ENCODE results near the gene PTPRD. TPM values are rescaled to one million over a fixed set of nuclear protein-coding genes. Genes with fewer than 3 reads are reported as not detected.

PTPRD gene
- total RNA-seq, 2 experiments from 2014 or later: not detected

GRCh38 chr9:9998491-9999287 lies 614.1 kb downstream of the PTPRD start:
- ChIA-PET CTCF (no interaction called here), POLR2A (no interaction called here)
- no peaks in the 10 kb centered on the region for H3K4me1 Mint-ChIP-seq
- H3K4me3 Mint-ChIP-seq: no peak overlapping the region
- intact Hi-C loops (cut with DNase I, micrococcal nuclease): no loop called here
- DNase-seq (no peak), ATAC-seq (no peak)
- no peaks in the 10 kb centered on the region for H3K27me3 Mint-ChIP-seq
- H3K9me3 Mint-ChIP-seq (ENCODE audit: low read depth): no peaks in the 10 kb centered on the region
- H3K36me3 Mint-ChIP-seq (ENCODE audit: low read depth): no peaks in the 10 kb centered on the region
- no peak overlapping the region for H3K27ac Mint-ChIP-seq

- Mint-ChIP-seq H3K9me3 (ENCODE audit: low read depth) (no peaks in the 10 kb centered on the region), H3K4me3 (no peak overlapping the region), H3K36me3 (ENCODE audit: low read depth) (no peaks in the 10 kb centered on the region), H3K4me1 (no peaks in the 10 kb centered on the region), H3K27ac (no peak overlapping the region), H3K27me3 (no peaks in the 10 kb centered on the region)
- intact Hi-C loops (cut with DNase I, micrococcal nuclease): no loop called here
- POLR2A ChIA-PET: no interaction called here
- ATAC-seq (no peak), DNase-seq (no peak)
- CTCF ChIA-PET: interaction anchor here (0.6 to 0.7 kb wide), 2 partner anchors 1303 to 1998 kb away, joined by 3 read pairs; no protein-coding TSS in a partner anchor
Measured at GRCh38 chr9:9997585-9997984, 615.2 kb downstream of the PTPRD start.

GRCh38 chr9:9996259-9996658 lies 616.5 kb downstream of the PTPRD start:
- POLR2A ChIA-PET: no interaction called here
- peaks cover 2% of the 10 kb centered on the region for H3K9me3 Mint-ChIP-seq (ENCODE audit: low read depth)
- H3K27ac Mint-ChIP-seq: no peak overlapping the region
- no peak for ATAC-seq
- no peaks in the 10 kb centered on the region for H3K27me3 Mint-ChIP-seq
- DNase-seq: no peak
- CTCF ChIA-PET: interaction anchor here (0.8 kb wide), 1 partner anchor 343 kb away, joined by 3 read pairs; no protein-coding TSS in a partner anchor
- H3K36me3 Mint-ChIP-seq (ENCODE audit: low read depth): no peaks in the 10 kb centered on the region
- H3K4me1 Mint-ChIP-seq: no peaks in the 10 kb centered on the region
- intact Hi-C loops (cut with DNase I, micrococcal nuclease): no loop called here
- H3K4me3 Mint-ChIP-seq: no peak overlapping the region

- no peak for DNase-seq
- no peaks in the 10 kb centered on the region for H3K4me1 Mint-ChIP-seq
- no peak overlapping the region for H3K4me3 Mint-ChIP-seq
- POLR2A ChIA-PET: no interaction called here
- CTCF ChIA-PET: no interaction called here
- ATAC-seq: no peak
- intact Hi-C loops (cut with DNase I, micrococcal nuclease): no loop called here
- no peak overlapping the region for H3K27ac Mint-ChIP-seq
- peaks cover 5% of the 10 kb centered on the region for H3K9me3 Mint-ChIP-seq (ENCODE audit: low read depth)
- H3K27me3 Mint-ChIP-seq: no peaks in the 10 kb centered on the region
- H3K36me3 Mint-ChIP-seq (ENCODE audit: low read depth): no peaks in the 10 kb centered on the region
Measured at GRCh38 chr9:9992936-9993335, 619.9 kb downstream of the PTPRD start.

- DNase-seq: no peak
- CTCF ChIA-PET: no interaction called here
- POLR2A ChIA-PET: no interaction called here
Measured at GRCh38 chr9:9973062-9973461, 639.7 kb downstream of the PTPRD start.

GRCh38 chr9:9970514-9970913 lies 642.3 kb downstream of the PTPRD start:
- ATAC-seq: no peak
- Mint-ChIP-seq H3K9me3 (ENCODE audit: low read depth) (no peaks in the 10 kb centered on the region), H3K4me1 (no peaks in the 10 kb centered on the region), H3K4me3 (no peak overlapping the region), H3K27me3 (no peaks in the 10 kb centered on the region), H3K27ac (no peak overlapping the region), H3K36me3 (ENCODE audit: low read depth) (no peaks in the 10 kb centered on the region)
- POLR2A ChIA-PET: no interaction called here
- CTCF ChIA-PET: no interaction called here
- intact Hi-C loops (cut with DNase I, micrococcal nuclease): no loop called here
- no peak for DNase-seq

More at GRCh38 chr9:9973062-9973461, 639.7 kb downstream of the PTPRD start:
- H3K27me3 Mint-ChIP-seq: no peaks in the 10 kb centered on the region
- H3K27ac Mint-ChIP-seq: no peak overlapping the region
- no peak overlapping the region for H3K4me3 Mint-ChIP-seq
- no peaks in the 10 kb centered on the region for H3K9me3 Mint-ChIP-seq (ENCODE audit: low read depth)
- no peak for ATAC-seq
- H3K36me3 Mint-ChIP-seq (ENCODE audit: low read depth): no peaks in the 10 kb centered on the region
- intact Hi-C loops (cut with DNase I, micrococcal nuclease): no loop called here
- no peaks in the 10 kb centered on the region for H3K4me1 Mint-ChIP-seq

GRCh38 chr9:9963841-9964240 lies 649.0 kb downstream of the PTPRD start:
- Mint-ChIP-seq H3K4me1 (no peaks in the 10 kb centered on the region), H3K27me3 (no peaks in the 10 kb centered on the region), H3K4me3 (no peak overlapping the region), H3K27ac (no peak overlapping the region), H3K36me3 (ENCODE audit: low read depth) (no peaks in the 10 kb centered on the region), H3K9me3 (ENCODE audit: low read depth) (no peaks in the 10 kb centered on the region)
- CTCF ChIA-PET: no interaction called here
- DNase-seq (no peak), ATAC-seq (no peak)
- intact Hi-C loops (cut with DNase I, micrococcal nuclease): no loop called here
- POLR2A ChIA-PET: no interaction called here

GRCh38 chr9:9961934-9962333 lies 650.9 kb downstream of the PTPRD start:
- intact Hi-C loops (cut with DNase I, micrococcal nuclease): no loop called here
- H3K36me3 Mint-ChIP-seq (ENCODE audit: low read depth): no peaks in the 10 kb centered on the region
- H3K4me3 Mint-ChIP-seq: no peak overlapping the region
- ChIA-PET POLR2A (no interaction called here), CTCF (no interaction called here)
- ATAC-seq (no peak), DNase-seq (no peak)
- no peaks in the 10 kb centered on the region for H3K27me3 Mint-ChIP-seq
- H3K4me1 Mint-ChIP-seq: no peaks in the 10 kb centered on the region
- H3K27ac Mint-ChIP-seq: no peak overlapping the region
- H3K9me3 Mint-ChIP-seq (ENCODE audit: low read depth): no peaks in the 10 kb centered on the region

- Mint-ChIP-seq H3K27ac (no peak overlapping the region), H3K27me3 (no peaks in the 10 kb centered on the region), H3K9me3 (ENCODE audit: low read depth) (no peaks in the 10 kb centered on the region), H3K36me3 (ENCODE audit: low read depth) (no peaks in the 10 kb centered on the region), H3K4me1 (no peaks in the 10 kb centered on the region), H3K4me3 (no peak overlapping the region)
- ChIA-PET POLR2A (no interaction called here), CTCF (no interaction called here)
- ATAC-seq (no peak), DNase-seq (no peak)
- intact Hi-C loops (cut with DNase I, micrococcal nuclease): no loop called here
Measured at GRCh38 chr9:9961487-9961886, 651.3 kb downstream of the PTPRD start.

GRCh38 chr9:9951556-9952160 lies 661.1 kb downstream of the PTPRD start:
- ChIA-PET CTCF (no interaction called here), POLR2A (no interaction called here)
- DNase-seq (no peak), ATAC-seq (no peak)
- Mint-ChIP-seq H3K36me3 (ENCODE audit: low read depth) (no peaks in the 10 kb centered on the region), H3K27me3 (no peaks in the 10 kb centered on the region), H3K27ac (no peak overlapping the region), H3K4me1 (no peaks in the 10 kb centered on the region), H3K4me3 (no peak overlapping the region), H3K9me3 (ENCODE audit: low read depth) (peaks cover 1% of the 10 kb centered on the region)
- intact Hi-C loops (cut with DNase I, micrococcal nuclease): no loop called here

GRCh38 chr9:9950813-9951212 lies 662.0 kb downstream of the PTPRD start:
- intact Hi-C loops (cut with DNase I, micrococcal nuclease): no loop called here
- no peak for ATAC-seq

GRCh38 chr9:9949978-9950377 lies 662.8 kb downstream of the PTPRD start:
- Mint-ChIP-seq H3K27ac (no peak overlapping the region), H3K9me3 (ENCODE audit: low read depth) (peaks cover 1% of the 10 kb centered on the region), H3K4me3 (no peak overlapping the region), H3K4me1 (no peaks in the 10 kb centered on the region), H3K27me3 (no peaks in the 10 kb centered on the region), H3K36me3 (ENCODE audit: low read depth) (no peaks in the 10 kb centered on the region)
- ChIA-PET CTCF (interaction anchor here (1.4 kb wide), 1 partner anchor 23 kb away, joined by 5 read pairs; no protein-coding TSS in a partner anchor), POLR2A (no interaction called here)
- intact Hi-C loops (cut with DNase I, micrococcal nuclease): loop anchor here (10.0 kb wide), 3 partner anchors 65 to 615 kb away; no protein-coding TSS in a partner anchor
- ATAC-seq (no peak), DNase-seq (no peak)

More at GRCh38 chr9:9950813-9951212, 662.0 kb downstream of the PTPRD start:
- Mint-ChIP-seq H3K27me3 (no peaks in the 10 kb centered on the region), H3K36me3 (ENCODE audit: low read depth) (no peaks in the 10 kb centered on the region), H3K4me3 (no peak overlapping the region), H3K4me1 (no peaks in the 10 kb centered on the region), H3K27ac (no peak overlapping the region), H3K9me3 (ENCODE audit: low read depth) (peaks cover 1% of the 10 kb centered on the region)
- ChIA-PET POLR2A (no interaction called here), CTCF (interaction anchor here (1.4 kb wide), 1 partner anchor 24 kb away, joined by 5 read pairs; no protein-coding TSS in a partner anchor)
- DNase-seq: no peak

All from activated CD4-positive, alpha-beta T cell treated with anti-CD3 and anti-CD28 coated beads for 36 hours (primary cell).